GM15510 (cell line): ENCODE measurements around the gene SLC6A18.

Experiments used
- POLR2A ChIP-seq: IDR thresholded peaks from 3 replicates; pipeline ENCODE4 v1.6.1; 2011; ENCODE audit warnings: borderline replicate concordance; ENCODE audit not compliant: insufficient read length; ENCODE audit errors: extremely low read depth

Gene SLC6A18

GRCh38 chr5:1205255-1206180 lies 19.7 kb upstream of the SLC6A18 start:
- no peak for TF ChIP-seq POLR2A

GRCh38 chr5:1206521-1207412 lies 18.4 kb upstream of the SLC6A18 start:
- no peak for TF ChIP-seq POLR2A

GRCh38 chr5:1207555-1207954 lies 17.6 kb upstream of the SLC6A18 start:
- no peak for TF ChIP-seq POLR2A

- TF ChIP-seq POLR2A = no peak
Observed at GRCh38 chr5:1208221-1208742, 16.9 kb upstream of the SLC6A18 start.

GRCh38 chr5:1208743-1209488 lies 16.3 kb upstream of the SLC6A18 start:
- no peak for TF ChIP-seq POLR2A

GRCh38 chr5:1209489-1209852 lies 15.7 kb upstream of the SLC6A18 start:
- TF ChIP-seq POLR2A = no peak

- no peak for TF ChIP-seq POLR2A
Observed at GRCh38 chr5:1209896-1210776, 15.0 kb upstream of the SLC6A18 start.

- TF ChIP-seq POLR2A = no peak
Observed at GRCh38 chr5:1210832-1211251, 14.3 kb upstream of the SLC6A18 start.

- TF ChIP-seq POLR2A = no peak
Observed at GRCh38 chr5:1211701-1212100, 13.5 kb upstream of the SLC6A18 start.

GRCh38 chr5:1212271-1212670 lies 12.9 kb upstream of the SLC6A18 start:
- TF ChIP-seq POLR2A = no peak

GRCh38 chr5:1212881-1213280 lies 12.3 kb upstream of the SLC6A18 start:
- TF ChIP-seq POLR2A = no peak

- TF ChIP-seq POLR2A = no peak
Observed at GRCh38 chr5:1213508-1214162, 11.5 kb upstream of the SLC6A18 start.
